ENCODE data around the gene SYNC.
"Not testable (repeated sequence)": the region's sequence is repeated elsewhere in the genome, so short reads cannot be mapped to it uniquely, and the experiment has no call there.

The SYNC gene

DNA sequence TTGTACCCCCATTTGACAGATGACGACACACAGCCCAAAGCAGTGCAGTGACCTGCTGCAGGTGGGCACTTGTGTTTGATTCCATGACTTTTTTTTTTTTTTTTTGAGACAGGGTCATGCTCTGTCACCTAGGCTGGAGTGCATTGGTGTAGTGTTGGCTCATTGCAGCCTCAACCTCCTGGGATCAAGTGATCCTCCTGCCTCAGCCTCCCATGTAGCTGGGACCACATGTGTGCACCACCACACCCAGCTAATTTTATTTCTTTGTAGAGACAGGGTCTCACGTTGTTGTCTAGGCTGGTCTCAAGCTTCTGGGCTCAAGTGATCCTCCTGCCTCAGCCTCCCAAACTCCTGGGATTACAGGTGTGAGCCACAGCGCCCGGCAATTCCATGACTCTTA is 14.9 kb upstream of the SYNC start:
- Histone ChIP-seq H3K9me3 (no peaks in the 10 kb centered on the region), H3K4me1 (no peaks in the 10 kb centered on the region; the same call in 1 of the 2 replicates), H3K27me3 (no peaks in the 10 kb centered on the region), H3K4me3 (ENCODE audit: low read depth, low read length) (no peak overlapping the region), H3K36me3 (no peaks in the 10 kb centered on the region)
- no peak for DNase-seq
- TF ChIP-seq, protein P1, sequence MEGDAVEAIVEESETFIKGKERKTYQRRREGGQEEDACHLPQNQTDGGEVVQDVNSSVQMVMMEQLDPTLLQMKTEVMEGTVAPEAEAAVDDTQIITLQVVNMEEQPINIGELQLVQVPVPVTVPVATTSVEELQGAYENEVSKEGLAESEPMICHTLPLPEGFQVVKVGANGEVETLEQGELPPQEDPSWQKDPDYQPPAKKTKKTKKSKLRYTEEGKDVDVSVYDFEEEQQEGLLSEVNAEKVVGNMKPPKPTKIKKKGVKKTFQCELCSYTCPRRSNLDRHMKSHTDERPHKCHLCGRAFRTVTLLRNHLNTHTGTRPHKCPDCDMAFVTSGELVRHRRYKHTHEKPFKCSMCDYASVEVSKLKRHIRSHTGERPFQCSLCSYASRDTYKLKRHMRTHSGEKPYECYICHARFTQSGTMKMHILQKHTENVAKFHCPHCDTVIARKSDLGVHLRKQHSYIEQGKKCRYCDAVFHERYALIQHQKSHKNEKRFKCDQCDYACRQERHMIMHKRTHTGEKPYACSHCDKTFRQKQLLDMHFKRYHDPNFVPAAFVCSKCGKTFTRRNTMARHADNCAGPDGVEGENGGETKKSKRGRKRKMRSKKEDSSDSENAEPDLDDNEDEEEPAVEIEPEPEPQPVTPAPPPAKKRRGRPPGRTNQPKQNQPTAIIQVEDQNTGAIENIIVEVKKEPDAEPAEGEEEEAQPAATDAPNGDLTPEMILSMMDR (IDR thresholded peaks at IDR 0.05; ENCODE audit: low read depth, low read length), result no peak

DNA sequence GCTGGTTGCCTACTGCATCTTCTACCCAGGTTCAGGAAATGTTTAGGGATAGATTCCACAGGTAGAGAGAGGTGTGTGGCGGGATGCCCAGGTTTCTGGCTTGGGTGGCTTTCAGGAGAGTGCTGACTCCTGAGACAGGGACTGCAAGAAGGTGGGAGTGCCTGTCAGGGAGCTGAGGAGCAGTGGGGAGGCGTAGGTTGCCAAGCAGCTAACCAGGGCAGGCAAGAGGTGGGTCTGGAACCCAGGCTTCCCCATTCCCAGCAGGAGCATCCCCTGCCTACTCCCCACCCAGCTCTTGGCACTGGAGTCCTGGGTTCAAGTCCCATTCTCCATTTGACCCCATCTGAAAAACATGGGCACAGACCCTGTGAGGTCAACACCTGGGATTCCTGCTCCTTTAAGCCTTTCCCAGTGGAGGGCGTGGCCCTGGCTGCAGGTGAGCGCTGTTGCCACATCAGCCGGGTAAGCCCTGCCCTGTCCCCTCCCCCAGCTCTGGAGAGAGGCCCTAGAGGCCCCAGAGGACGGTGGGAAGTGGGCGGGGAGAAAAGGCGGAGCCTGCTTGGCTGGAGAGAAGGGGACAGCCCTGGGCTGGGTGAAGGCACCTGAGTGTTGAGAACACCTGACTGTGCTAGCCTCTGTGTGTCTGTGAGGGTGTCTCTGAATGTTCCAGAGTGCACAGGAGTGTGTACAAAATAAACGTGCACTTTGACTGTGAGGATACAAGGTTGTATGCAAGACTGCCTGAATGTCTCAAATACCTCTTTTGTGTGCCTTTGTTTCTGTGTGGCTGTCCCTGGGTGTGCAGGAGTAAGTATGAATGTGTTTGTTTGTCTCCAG is 14.0 kb upstream of the SYNC start:
- TF ChIP-seq, protein P1 (IDR thresholded peaks at IDR 0.05; ENCODE audit: low read depth, low read length), result no peak
- Histone ChIP-seq H3K9me3 (no peaks in the 10 kb centered on the region), H3K4me3 (ENCODE audit: low read depth, low read length) (no peak overlapping the region), H3K36me3 (no peaks in the 10 kb centered on the region), H3K4me1 (no peaks in the 10 kb centered on the region; the same call in 1 of the 2 replicates), H3K27me3 (no peaks in the 10 kb centered on the region)
- peak; percentile 46 for DNase-seq

DNA sequence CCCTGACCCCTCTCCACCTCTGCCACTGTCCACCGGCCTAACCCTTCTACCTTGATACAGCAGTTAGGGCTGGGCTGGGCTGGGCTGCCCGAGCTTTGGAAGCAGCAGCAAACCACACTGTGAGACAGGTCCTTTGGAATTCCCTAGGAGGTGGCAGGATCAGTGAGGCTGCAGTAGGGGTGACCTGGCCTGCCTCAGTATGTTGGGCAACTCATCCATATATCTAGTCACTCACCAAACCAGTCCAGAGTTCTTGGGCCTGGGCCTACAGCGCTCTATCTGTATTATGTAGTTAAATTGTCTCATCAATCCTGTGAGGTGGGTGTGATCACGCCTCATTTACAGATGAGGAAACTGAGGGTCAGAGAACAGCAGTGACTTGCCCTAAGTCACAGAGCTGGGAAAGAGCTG is 13.3 kb upstream of the SYNC start:
- TF ChIP-seq, protein P1 (IDR thresholded peaks at IDR 0.05; ENCODE audit: low read depth, low read length), result no peak
- Histone ChIP-seq H3K4me3 (ENCODE audit: low read depth, low read length) (no peak overlapping the region), H3K27me3 (no peaks in the 10 kb centered on the region), H3K36me3 (no peaks in the 10 kb centered on the region), H3K4me1 (no peaks in the 10 kb centered on the region; the same call in 1 of the 2 replicates), H3K9me3 (no peaks in the 10 kb centered on the region)
- DNase-seq, result no peak

DNA sequence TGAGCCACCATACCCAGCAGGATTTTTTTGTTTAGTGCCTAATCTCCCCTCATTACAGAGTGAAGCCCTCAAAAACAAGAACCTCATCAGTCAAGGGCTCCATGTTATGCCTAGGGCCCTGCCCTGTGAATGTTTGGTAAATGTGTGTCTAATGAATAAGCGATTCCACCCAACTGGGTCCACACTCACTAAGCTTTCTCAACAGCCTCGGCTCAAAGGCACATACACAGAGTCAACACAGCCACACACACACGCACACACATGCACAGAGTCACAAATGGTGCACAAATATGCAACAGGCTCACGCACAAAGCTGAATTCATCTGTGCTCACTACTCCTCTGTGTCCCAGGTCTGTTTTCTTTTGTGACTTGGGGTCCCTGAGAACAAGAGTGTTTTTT is 11.7 kb upstream of the SYNC start:
- Histone ChIP-seq H3K4me3 (ENCODE audit: low read depth, low read length) (no peak overlapping the region), H3K9me3 (no peaks in the 10 kb centered on the region), H3K4me1 (no peaks in the 10 kb centered on the region; the same call in 1 of the 2 replicates), H3K27me3 (no peaks in the 10 kb centered on the region), H3K36me3 (no peaks in the 10 kb centered on the region)
- DNase-seq, result no peak
- TF ChIP-seq, protein P1 (IDR thresholded peaks at IDR 0.05; ENCODE audit: low read depth, low read length), result no peak

DNA sequence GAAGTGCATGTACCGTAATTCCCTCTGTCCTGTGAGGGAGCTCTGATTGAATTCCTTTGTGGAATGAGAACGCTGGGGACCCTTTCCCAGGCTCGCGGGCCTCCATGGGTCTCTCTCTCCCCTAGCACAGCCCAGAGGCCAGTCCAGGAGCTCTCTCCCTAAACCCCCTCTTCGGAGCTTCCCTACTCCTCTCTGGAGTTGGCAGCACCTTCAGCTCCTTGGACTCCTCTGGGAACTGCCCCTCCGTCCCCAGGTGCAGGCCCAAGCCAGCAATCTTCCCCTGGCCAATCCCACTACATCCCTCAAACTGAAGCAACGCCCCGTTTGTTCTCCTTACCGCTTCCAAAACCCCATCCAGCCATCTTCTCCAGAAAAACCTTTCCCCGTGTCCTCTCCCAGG is 10.5 kb upstream of the SYNC start:
- H3K4me1 ChIP-seq, result no peaks in the 10 kb centered on the region; the same call in 1 of the 2 replicates
- TF ChIP-seq, protein P1 (IDR thresholded peaks at IDR 0.05; ENCODE audit: low read depth, low read length), result no peak
- no peak for DNase-seq
- no peaks in the 10 kb centered on the region for H3K27me3 ChIP-seq
- H3K4me3 ChIP-seq (ENCODE audit: low read depth, low read length), result no peak overlapping the region
- no peaks in the 10 kb centered on the region for H3K36me3 ChIP-seq
- H3K9me3 ChIP-seq, result no peaks in the 10 kb centered on the region

DNA sequence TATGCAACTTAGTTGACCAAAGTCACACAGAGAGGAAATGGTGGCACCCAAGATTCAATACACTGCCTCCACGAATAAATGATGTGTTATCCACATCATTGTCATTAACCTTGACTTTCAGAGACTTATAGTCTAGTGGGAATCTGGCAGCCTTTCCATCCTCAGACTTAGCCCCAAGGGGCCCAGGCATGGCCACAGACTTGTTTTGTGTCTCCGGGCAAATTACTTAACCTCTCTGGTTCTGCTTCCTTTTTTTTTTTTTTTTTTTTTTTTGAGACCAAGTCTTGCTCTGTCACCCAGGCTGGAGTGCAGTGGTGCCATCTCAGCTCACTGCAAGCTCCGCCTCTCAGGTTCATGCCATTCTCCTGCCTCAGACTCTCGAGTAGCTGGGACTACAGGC is 8.7 kb upstream of the SYNC start:
- not testable (repeated sequence) for H3K4me1 ChIP-seq; H3K9me3 ChIP-seq; DNase-seq; H3K27me3 ChIP-seq; H3K4me3 ChIP-seq (ENCODE audit: low read depth, low read length); H3K36me3 ChIP-seq

Measured in BE2C (cell line).